Smooth muscle cell (in vitro differentiated cells): ENCODE results near the gene PRSS58. TPM values are rescaled to one million over a fixed set of nuclear protein-coding genes. Genes with fewer than 3 reads are reported as not detected.

Experiments used
- DNase-seq: peaks from one replicate; lab custom pipeline; 2025; ENCODE audit not compliant: unreplicated experiment; lab: John Stamatoyannopoulos, UW
- H2AFZ ChIP-seq: fragments of 200-600 bp; sonication (generic); 2 replicates; pipeline ENCODE4 v1.6.0; 2016; ENCODE audit warnings: antibody characterized with exemption, low read depth, mild to moderate bottlenecking
- H3F3A ChIP-seq: fragments of 200-600 bp; sonication (generic); 2 replicates; pipeline ENCODE4 v1.6.0; 2017; ENCODE audit warnings: antibody characterized with exemption, low read depth
- H3K27ac ChIP-seq: fragments of 200-600 bp; sonication (generic); 2 replicates; pipeline ENCODE4 v1.5.1; 2016; ENCODE audit warnings: low read depth, mild to moderate bottlenecking
- H3K27me3 ChIP-seq: fragments of 200-600 bp; sonication (generic); 2 replicates; pipeline ENCODE4 v1.6.1; 2016; ENCODE audit warnings: low read depth, mild to moderate bottlenecking
- H3K36me3 ChIP-seq: fragments of 200-600 bp; sonication (generic); 2 replicates; pipeline ENCODE4 v1.5.1; 2016; ENCODE audit warnings: low read depth
- H3K4me1 ChIP-seq: fragments of 200-600 bp; sonication (generic); 2 replicates; pipeline ENCODE4 v1.5.1; 2016; ENCODE audit warnings: low read depth
- H3K4me2 ChIP-seq: fragments of 200-600 bp; sonication (generic); 2 replicates; pipeline ENCODE4 v1.6.0; 2016; ENCODE audit warnings: mild to moderate bottlenecking
- H3K4me3 ChIP-seq: fragments of 200-600 bp; sonication (generic); 2 replicates; pipeline ENCODE4 v1.5.1; 2016; ENCODE audit warnings: mild to moderate bottlenecking
- H3K79me2 ChIP-seq: fragments of 200-600 bp; sonication (generic); 2 replicates; pipeline ENCODE4 v1.6.0; 2016; ENCODE audit warnings: low read depth, mild to moderate bottlenecking
- H3K9ac ChIP-seq: fragments of 200-600 bp; sonication (generic); 2 replicates; pipeline ENCODE4 v1.6.0; 2016; ENCODE audit warnings: low read depth
- H3K9me3 ChIP-seq: fragments of 200-600 bp; sonication (generic); replicated peaks from 2 replicates; pipeline ENCODE4 v1.5.1; 2016; ENCODE audit warnings: low read depth
- H4K20me1 ChIP-seq: fragments of 200-600 bp; sonication (generic); 2 replicates; pipeline ENCODE4 v1.6.0; 2016; ENCODE audit warnings: low read depth
- WGBS: methylation state at CpG from one replicate; pipeline ENCODE4 v1.1.7; 2016; ENCODE audit warnings: low lambda C conversion rate; 5-methylcytosine and 5-hydroxymethylcytosine counted together
- polyA plus RNA-seq: library from polyadenylated mRNA; unstranded; fragments of >200 nt; fragmentation: Nextera tagmentation; extraction: Ambion mirVana; gene quantifications from 2 replicates; pipeline ENCODE4 v1.2.1, GENCODE V29; 2016
- total RNA-seq: library from RNA; depleted of rRNA; stranded (reverse); fragments of >200 nt; gene quantifications from 2 replicates; pipeline ENCODE4 v1.2.3, GENCODE V29; 2014
- TF ChIP-seq, protein P1 (sequence below): fragments of 200-600 bp; sonication (generic); IDR thresholded peaks from 2 replicates; pipeline ENCODE4 v1.5.1; 2017; ENCODE audit warnings: borderline replicate concordance, mild to moderate bottlenecking, antibody characterized with exemption; ENCODE audit not compliant: insufficient read depth, poor library complexity, severe bottlenecking

PRSS58 gene, protein sequence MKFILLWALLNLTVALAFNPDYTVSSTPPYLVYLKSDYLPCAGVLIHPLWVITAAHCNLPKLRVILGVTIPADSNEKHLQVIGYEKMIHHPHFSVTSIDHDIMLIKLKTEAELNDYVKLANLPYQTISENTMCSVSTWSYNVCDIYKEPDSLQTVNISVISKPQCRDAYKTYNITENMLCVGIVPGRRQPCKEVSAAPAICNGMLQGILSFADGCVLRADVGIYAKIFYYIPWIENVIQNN
- total RNA-seq (not detected in 2 replicates), polyA plus RNA-seq (not detected in 2 replicates)

DNA sequence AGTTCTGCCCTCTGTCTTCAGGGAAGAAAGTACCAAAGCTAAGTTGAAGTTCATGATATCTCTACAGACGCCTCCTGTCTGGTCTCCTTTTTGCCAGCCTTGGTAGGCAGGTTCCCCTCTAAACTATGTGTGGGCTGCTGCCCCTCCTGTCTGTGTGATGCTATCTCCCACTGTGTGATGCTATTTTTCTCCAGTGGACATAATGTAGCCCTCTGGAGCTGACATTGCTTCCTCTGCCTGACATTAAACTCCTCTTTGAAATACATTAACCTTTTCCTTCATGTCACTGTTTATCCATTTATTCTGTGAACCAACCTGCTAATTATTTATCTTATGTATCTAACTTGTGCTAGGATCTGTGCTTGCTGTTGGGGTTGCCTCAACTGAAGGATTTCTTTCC, at the start of gene PRSS58:
Gene PRSS58 (minus strand): TSS at position 101 of the 400 bp plus-strand sequence. CDS start 351 bp downstream, outside the sequence.
- Histone ChIP-seq H3K4me3 (no peak within 1 kb of the TSS), H4K20me1 (no peaks in the 10 kb centered on the region), H3K36me3 (no peaks in the 10 kb centered on the region), H3K27ac (no peak within 1 kb of the TSS), H3F3A (no peaks in the 10 kb centered on the region), H3K27me3 (no peaks in the 10 kb centered on the region), H3K4me1 (no peaks in the 10 kb centered on the region), H3K9me3 (no peaks in the 10 kb centered on the region), H2AFZ (no peak within 1 kb of the TSS), H3K79me2 (no peaks in the 10 kb centered on the region), H3K9ac (no peak within 1 kb of the TSS), H3K4me2 (no peak within 1 kb of the TSS)
- TF ChIP-seq, protein P1, sequence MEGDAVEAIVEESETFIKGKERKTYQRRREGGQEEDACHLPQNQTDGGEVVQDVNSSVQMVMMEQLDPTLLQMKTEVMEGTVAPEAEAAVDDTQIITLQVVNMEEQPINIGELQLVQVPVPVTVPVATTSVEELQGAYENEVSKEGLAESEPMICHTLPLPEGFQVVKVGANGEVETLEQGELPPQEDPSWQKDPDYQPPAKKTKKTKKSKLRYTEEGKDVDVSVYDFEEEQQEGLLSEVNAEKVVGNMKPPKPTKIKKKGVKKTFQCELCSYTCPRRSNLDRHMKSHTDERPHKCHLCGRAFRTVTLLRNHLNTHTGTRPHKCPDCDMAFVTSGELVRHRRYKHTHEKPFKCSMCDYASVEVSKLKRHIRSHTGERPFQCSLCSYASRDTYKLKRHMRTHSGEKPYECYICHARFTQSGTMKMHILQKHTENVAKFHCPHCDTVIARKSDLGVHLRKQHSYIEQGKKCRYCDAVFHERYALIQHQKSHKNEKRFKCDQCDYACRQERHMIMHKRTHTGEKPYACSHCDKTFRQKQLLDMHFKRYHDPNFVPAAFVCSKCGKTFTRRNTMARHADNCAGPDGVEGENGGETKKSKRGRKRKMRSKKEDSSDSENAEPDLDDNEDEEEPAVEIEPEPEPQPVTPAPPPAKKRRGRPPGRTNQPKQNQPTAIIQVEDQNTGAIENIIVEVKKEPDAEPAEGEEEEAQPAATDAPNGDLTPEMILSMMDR: no peak
- DNase-seq: no peak
- WGBS: 88% methylated on average over 1 of the region's 1 CpG

GRCh38 chr7:142307246-142307900, 49.5 kb upstream of the PRSS58 start:
- Histone ChIP-seq H4K20me1 (no peaks in the 10 kb centered on the region), H3K36me3 (no peaks in the 10 kb centered on the region), H3K9me3 (no peaks in the 10 kb centered on the region), H3F3A (no peaks in the 10 kb centered on the region), H2AFZ (no peak overlapping the region), H3K4me2 (no peak overlapping the region), H3K4me3 (no peak overlapping the region), H3K9ac (no peak overlapping the region), H3K79me2 (no peaks in the 10 kb centered on the region), H3K27me3 (no peaks in the 10 kb centered on the region), H3K27ac (no peak overlapping the region), H3K4me1 (no peaks in the 10 kb centered on the region)
- TF ChIP-seq, protein P1: no peak
- no peak for DNase-seq
- 80% methylated on average over 11 of the region's 11 CpGs for WGBS

DNA sequence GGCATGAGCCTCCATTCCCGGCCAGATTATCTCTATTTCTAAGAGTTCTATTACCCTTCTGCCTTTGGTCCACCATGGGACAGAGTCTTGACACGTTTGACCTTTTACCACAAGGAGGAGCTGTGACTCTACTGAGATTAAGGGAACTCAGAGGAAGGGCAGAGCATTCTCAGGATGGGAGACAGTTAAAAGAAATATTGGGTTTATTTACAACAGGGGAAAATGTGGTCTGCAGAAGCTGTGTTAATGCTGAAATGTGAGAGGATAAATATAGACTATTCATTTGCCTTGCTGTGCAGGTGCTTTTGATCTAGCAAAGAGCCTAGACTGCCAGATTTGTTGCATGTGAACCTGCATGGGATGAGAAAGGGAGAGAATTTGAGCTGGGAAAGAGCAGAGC, 45.8 kb upstream of the PRSS58 start:
- Histone ChIP-seq H3K27me3 (no peaks in the 10 kb centered on the region), H3K9ac (no peak overlapping the region), H3K4me1 (no peaks in the 10 kb centered on the region), H3K36me3 (no peaks in the 10 kb centered on the region), H3K79me2 (no peaks in the 10 kb centered on the region), H3K9me3 (no peaks in the 10 kb centered on the region), H3F3A (no peaks in the 10 kb centered on the region), H3K27ac (no peak overlapping the region), H3K4me2 (no peak overlapping the region), H2AFZ (no peak overlapping the region), H3K4me3 (no peak overlapping the region), H4K20me1 (no peaks in the 10 kb centered on the region)
- no peak for DNase-seq
- WGBS: 26% methylated on average over 2 of the region's 2 CpGs
- TF ChIP-seq, protein P1: peak; percentile 37
